ENCODE results near the gene NR1H4.
"Not testable (repeated sequence)": the region's sequence is repeated elsewhere in the genome, so short reads cannot be mapped to it uniquely, and the experiment has no call there.

NR1H4 gene

DNA sequence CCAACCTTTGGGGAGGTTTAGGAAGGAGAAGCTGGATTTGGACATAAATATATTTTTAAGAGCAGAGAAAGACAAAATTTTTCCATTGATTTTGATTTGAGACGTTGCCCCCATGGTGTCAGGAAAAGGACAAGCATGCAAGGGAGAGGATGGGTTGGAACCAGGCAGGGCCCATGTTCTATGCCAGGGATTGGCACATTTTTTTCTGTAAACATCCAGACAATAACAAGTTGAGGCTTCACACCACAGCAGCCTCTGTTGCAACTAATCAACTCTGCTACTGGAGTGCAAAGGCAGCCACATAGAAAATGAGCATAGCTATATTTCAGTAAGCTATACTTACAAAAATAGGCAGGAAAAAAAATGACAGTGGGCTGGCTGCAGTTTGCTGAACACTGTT lies 44.7 kb downstream of the NR1H4 start:
- no peak for DNase-seq

GRCh38 chr12:100520048-100520769 lies 46.5 kb downstream of the NR1H4 start:
- DNase-seq: no peak

- no peak for DNase-seq
Measured at GRCh38 chr12:100521958-100522357, 48.3 kb downstream of the NR1H4 start.

GRCh38 chr12:100528034-100528433 lies 54.4 kb downstream of the NR1H4 start:
- DNase-seq: no peak

DNA sequence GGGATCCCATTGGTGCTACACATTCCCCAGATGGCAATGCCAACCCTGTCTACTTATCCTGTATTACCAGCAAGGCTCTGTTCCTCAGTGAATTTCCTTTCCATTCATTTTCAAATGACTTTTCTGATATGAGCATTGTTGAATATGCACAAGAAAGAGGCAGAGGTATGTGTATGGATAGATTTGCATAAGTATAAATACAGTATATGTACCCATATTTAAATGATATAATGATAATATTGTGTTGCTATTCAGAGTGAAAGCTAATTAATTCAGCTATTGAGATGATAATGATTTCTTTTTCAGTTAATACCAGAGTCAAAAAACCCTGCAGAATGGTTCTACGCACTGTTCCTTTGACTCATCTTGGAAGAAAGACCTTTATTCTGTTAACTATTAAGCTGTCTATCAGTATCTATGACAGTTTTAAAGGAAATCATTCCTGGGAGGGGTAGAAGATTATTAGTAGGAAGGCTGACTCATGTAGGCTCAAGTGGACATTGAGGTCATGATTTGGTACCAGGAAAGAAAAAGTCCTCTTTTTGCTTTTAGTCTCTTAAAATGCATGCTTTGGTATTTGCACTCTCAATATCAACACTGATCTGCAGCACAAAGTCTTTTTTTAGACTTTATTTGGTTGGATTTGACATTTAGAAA lies 54.9 kb downstream of the NR1H4 start:
- DNase-seq: no peak

DNA sequence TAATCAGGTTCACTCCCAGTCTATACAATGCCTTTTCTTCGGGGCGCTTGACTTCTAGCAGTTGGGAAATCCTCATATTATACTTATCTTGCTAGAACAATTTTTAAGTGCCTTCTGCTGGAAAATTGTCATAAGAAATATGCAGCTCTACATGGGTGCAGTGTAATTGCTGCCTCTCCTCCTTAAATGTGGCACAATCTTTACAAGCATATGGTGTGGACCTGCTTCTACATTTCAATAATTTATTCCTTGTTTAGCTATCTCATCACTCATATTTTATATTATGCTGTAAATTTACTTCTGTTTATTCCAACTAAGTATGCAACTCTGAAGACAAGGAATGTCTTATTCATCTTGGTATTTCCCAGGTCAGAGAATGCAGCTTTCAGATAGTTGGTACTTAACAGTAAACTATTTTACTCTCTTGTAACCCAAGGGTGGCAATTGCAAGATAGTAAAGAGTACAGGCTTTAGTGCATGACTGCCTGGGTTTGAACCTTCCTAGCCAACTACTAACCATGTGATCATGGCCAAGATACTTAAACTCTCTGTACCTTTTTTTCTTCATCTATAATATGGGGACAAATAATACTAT lies 56.2 kb downstream of the NR1H4 start:
- no peak for DNase-seq

GRCh38 chr12:100533376-100533775 lies 59.7 kb downstream of the NR1H4 start:
- DNase-seq: no peak

GRCh38 chr12:100534625-100535227 lies 61.1 kb downstream of the NR1H4 start:
- no peak for DNase-seq

DNA sequence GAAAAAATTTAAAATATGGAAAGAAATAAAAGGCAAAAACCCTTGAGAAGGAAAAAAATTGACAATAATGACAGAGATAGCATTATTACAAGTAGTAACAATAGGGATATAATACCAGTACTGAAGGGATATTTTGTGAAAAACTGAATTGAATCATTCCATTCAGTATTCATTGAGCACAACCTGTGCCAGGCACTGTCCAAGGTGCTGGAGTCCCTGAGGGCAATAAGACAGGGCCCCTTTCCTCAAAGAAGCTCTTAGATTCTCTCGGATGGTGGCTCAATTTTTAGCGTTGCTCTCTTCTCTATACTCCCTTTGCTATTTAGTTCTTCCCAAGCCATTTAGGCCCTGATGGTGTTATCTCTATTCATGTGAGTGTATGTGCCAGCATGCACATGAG lies 65.5 kb downstream of the NR1H4 start:
- peak; percentile 45 for DNase-seq

- DNase-seq: no peak
Measured at GRCh38 chr12:100544165-100544564, 70.5 kb downstream of the NR1H4 start.

DNA sequence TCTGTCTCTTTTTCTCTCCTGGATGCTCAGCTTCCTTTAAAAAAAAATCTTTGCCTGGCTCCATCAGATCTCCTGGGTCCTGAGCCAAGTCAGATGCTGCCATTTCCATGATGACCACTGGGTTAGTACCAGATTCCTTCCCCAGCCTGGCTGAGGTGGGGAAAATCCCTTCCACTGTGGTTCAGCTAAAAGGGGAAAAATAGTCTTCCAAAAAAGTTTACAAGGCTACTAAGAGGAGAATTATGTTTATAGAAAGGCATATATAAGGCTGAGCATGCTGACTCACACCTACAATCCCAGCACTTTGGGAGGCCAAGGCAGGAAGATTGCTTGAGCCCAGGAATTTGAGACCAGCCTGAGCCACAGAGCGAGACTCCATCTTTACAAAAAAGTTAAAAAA lies 71.4 kb downstream of the NR1H4 start:
- no peak for DNase-seq

DNA sequence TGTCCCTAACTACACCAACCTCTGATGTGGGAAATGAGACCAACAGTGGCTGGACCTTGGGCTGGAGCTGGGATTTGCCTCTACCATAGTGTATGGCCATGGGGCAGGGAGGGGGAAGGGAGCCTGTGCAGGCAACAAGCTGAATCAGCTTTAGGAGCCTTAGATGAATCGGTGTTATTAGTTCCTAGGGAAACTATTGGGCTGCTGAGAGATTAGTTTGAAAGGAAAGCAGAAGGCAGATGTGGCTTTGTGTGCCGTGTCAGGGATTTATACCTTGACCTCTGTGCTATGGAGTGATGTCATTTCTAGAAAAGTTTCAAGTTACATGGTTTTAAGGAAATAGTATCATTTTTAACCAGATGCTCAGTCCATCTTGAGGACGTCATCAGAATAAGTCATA lies 80.3 kb downstream of the NR1H4 start:
- DNase-seq: no peak

DNA sequence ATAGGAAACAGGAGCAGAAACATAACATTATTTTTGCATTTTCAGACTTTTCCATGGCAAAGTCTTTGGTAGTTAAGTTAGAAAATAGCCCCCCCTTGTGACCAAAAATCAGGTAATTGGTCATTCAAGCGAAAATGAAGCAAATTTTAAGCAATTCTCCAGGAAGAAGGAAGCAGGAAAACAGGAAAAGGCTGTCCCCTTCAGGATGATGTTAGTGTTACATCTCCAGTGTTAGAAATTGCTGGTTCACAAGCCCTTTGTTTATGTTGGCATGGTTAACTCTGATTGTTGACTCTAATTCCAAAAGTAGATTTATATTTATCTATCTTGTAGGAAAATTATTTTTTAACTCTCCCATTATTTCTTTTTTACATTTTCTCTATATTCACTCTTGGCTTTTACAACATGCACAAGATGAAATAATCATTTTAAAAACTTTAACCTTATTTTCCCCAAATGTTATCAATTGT lies 81.0 kb downstream of the NR1H4 start:
- no peak for DNase-seq

- no peak for DNase-seq
Measured at GRCh38 chr12:100555722-100556121, 82.1 kb downstream of the NR1H4 start.

DNA sequence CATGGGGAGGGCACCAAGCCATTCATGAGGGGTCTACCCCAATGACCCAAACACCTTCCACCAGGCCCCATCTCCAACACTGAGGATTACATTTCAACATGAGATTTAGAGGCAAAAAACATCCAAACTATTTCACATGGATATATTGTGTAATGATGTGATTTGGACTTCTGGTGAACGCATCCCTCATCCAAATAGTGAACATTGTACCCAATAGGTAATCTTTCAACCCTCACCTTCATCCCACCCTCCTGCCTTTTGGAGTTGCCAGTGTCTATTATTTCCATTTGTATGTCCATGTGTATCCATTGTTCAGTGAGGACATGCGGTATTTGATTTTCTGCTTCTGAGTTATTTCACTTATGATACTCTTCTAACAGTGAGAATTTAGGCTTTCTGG lies 83.7 kb downstream of the NR1H4 start:
- no peak for DNase-seq

DNA sequence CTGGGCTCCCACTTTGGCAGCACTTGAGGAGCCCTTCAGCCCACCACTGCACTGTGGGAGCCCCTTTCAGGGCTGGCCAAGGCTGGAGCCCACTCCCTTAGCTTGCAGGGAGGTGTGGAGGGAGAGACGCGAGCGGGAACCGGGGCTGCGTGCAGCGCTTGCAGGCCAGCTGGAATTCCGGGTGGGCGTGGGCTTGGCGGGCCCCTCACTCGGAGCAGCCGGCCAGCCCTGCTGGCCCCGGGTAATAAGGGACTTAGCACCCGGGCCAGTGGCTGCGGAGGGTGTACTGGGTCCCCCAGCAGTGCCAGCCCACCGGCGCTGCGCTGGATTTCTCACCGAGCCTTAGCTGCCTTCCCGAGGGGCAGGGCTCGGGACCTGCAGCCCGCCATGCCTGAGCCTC lies 85.6 kb downstream of the NR1H4 start:
- DNase-seq: not testable (repeated sequence)

DNA sequence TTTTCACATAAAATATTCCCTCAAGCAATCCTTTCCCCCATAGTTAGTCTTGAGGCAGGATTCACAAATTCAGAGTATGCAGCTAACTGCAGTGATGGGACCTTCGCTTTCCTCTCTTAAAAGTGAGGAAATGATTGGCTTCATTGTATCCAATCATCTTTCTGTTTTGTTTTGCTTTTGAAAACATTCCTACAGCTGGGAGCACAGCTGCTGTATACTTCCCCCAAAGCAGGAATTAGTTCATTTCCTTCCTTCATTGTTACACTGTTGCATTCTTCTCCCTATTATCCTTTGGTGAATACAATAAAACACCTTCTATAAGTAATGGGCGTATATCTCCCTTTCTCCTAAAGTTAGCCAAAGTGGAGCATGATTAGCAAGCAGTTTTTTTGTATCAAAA lies 90.4 kb downstream of the NR1H4 start:
- no peak for DNase-seq

- DNase-seq: no peak
Measured at GRCh38 chr12:100564905-100565467, 91.3 kb downstream of the NR1H4 start.

- DNase-seq: no peak
Measured at GRCh38 chr12:100565987-100566545, 92.4 kb downstream of the NR1H4 start.

GRCh38 chr12:100566887-100567637 lies 93.4 kb downstream of the NR1H4 start:
- DNase-seq: no peak

- DNase-seq: no peak
Measured at GRCh38 chr12:100567945-100568344, 94.3 kb downstream of the NR1H4 start.

- DNase-seq: no peak
Measured at GRCh38 chr12:100572184-100572583, 98.5 kb downstream of the NR1H4 start.
